WTC11 (cell line): ENCODE measurements around the gene PDCL2. TPM values are rescaled to one million over a fixed set of nuclear protein-coding genes. Genes with fewer than 3 reads are reported as not detected.

Source experiments
- ATAC-seq: fragments of 200-7000 bp; cut with Tn5 transposase; 2 replicates; pipeline ENCODE4 v1.10.0; 2021; ENCODE audit warnings: mild to moderate bottlenecking, moderate library complexity
- CTCF ChIA-PET: fragments of 300-600 bp; sonication (Branson Sonifier 250); formaldehyde crosslinking; loops from one replicate; lab custom pipeline; 2021; ENCODE audit warnings: antibody characterized with exemption; lab: Charles Lee
- POLR2A ChIA-PET: fragments of 350-600 bp; sonication (Branson Sonifier 250); formaldehyde crosslinking; loops from one replicate; lab custom pipeline; 2021; ENCODE audit warnings: antibody characterized with exemption; lab: Charles Lee
- DNase-seq: peaks from one replicate; pipeline ENCODE4 v3.0.0; 2021; ENCODE audit warnings: low spot score
- H3K27ac Mint-ChIP-seq: 2 replicates; pipeline ENCODE4 v1.8.0; 2021; ENCODE audit warnings: mixed read lengths
- H3K27me3 Mint-ChIP-seq: 2 replicates; pipeline ENCODE4 v1.8.0; 2021; ENCODE audit warnings: low read depth, mild to moderate bottlenecking, moderate library complexity, mixed read lengths
- H3K36me3 Mint-ChIP-seq: 2 replicates; pipeline ENCODE4 v1.8.0; 2021; ENCODE audit warnings: mixed read lengths
- H3K4me1 Mint-ChIP-seq: 2 replicates; pipeline ENCODE4 v1.8.0; 2022; ENCODE audit warnings: mixed read lengths
- H3K4me3 Mint-ChIP-seq: 2 replicates; pipeline ENCODE4 v1.8.0; 2021; ENCODE audit warnings: mild to moderate bottlenecking, moderate library complexity, mixed read lengths
- H3K9me3 Mint-ChIP-seq: 2 replicates; pipeline ENCODE4 v1.8.0; 2021; ENCODE audit warnings: mixed read lengths
- AFF4 ChIP-seq: sonication (generic); formaldehyde crosslinking; IDR thresholded peaks from 2 replicates; pipeline ENCODE4 v1.8.1; 2023; ENCODE audit warnings: mild to moderate bottlenecking, missing genetic modification reagents, borderline replicate concordance
- CREB1 ChIP-seq: sonication (generic); formaldehyde crosslinking; IDR thresholded peaks from 2 replicates; pipeline ENCODE4 v1.8.0; 2023; ENCODE audit warnings: mild to moderate bottlenecking, missing genetic modification reagents
- E2F4 ChIP-seq: sonication (generic); formaldehyde crosslinking; IDR thresholded peaks from 2 replicates; pipeline ENCODE4 v1.8.1; 2022; ENCODE audit warnings: low read depth, mild to moderate bottlenecking, moderate library complexity, missing genetic modification reagents, borderline replicate concordance
- FOXJ3 ChIP-seq: sonication (generic); formaldehyde crosslinking; IDR thresholded peaks from 2 replicates; pipeline ENCODE4 v1.9.0; 2021; ENCODE audit warnings: missing genetic modification reagents, mild to moderate bottlenecking, borderline replicate concordance
- FOXP4 ChIP-seq: sonication (generic); formaldehyde crosslinking; IDR thresholded peaks from 2 replicates; pipeline ENCODE4 v1.8.0; 2022; ENCODE audit warnings: mild to moderate bottlenecking, missing genetic modification reagents
- GRHL2 ChIP-seq: fragments of 250-450 bp; sonication (Bioruptor Pico); IDR thresholded peaks from 2 replicates; pipeline ENCODE4 v1.8.0; 2022; ENCODE audit warnings: mild to moderate bottlenecking, moderate library complexity; ENCODE audit not compliant: insufficient replicate concordance, severe bottlenecking
- JAZF1 ChIP-seq: fragments of 250-450 bp; sonication (Bioruptor Pico); IDR thresholded peaks from 2 replicates; pipeline ENCODE4 v1.9.0; 2021; ENCODE audit warnings: moderate library complexity, mild to moderate bottlenecking, inconsistent platforms
- KAT7 ChIP-seq: sonication (generic); formaldehyde crosslinking; IDR thresholded peaks from 2 replicates; pipeline ENCODE4 v1.8.1; 2023; ENCODE audit warnings: missing genetic modification reagents, mild to moderate bottlenecking, borderline replicate concordance
- MXD4 ChIP-seq: fragments of 250-450 bp; sonication (Bioruptor Pico); IDR thresholded peaks from 2 replicates; pipeline ENCODE4 v1.8.0; 2021; ENCODE audit warnings: mild to moderate bottlenecking, moderate library complexity, borderline replicate concordance
- NFYB ChIP-seq: sonication (generic); formaldehyde crosslinking; conservative IDR thresholded peaks from 2 replicates; pipeline ENCODE4 v1.8.0; 2022; ENCODE audit warnings: low read depth, missing genetic modification reagents
- PRDM15 ChIP-seq: sonication (generic); formaldehyde crosslinking; IDR thresholded peaks from 2 replicates; pipeline ENCODE4 v1.8.0; 2022; ENCODE audit warnings: missing genetic modification reagents
- SP1 ChIP-seq: sonication (generic); formaldehyde crosslinking; conservative IDR thresholded peaks from 2 replicates; pipeline ENCODE4 v1.8.1; 2022; ENCODE audit warnings: missing genetic modification reagents
- TCF7 ChIP-seq: sonication (generic); formaldehyde crosslinking; IDR thresholded peaks from 2 replicates; pipeline ENCODE4 v1.8.0; 2022; ENCODE audit warnings: mild to moderate bottlenecking, low read depth, missing genetic modification reagents, moderate library complexity
- ZNF263 ChIP-seq: sonication (generic); formaldehyde crosslinking; IDR thresholded peaks from 2 replicates; pipeline ENCODE4 v1.8.1; 2022; ENCODE audit warnings: low read depth, mild to moderate bottlenecking, moderate library complexity, missing genetic modification reagents
- total RNA-seq: library from RNA; stranded (reverse); gene quantifications from 3 replicates; pipeline ENCODE4 v1.2.3, GENCODE V29; 2021
- TF ChIP-seq, protein P1 (sequence below): sonication (generic); formaldehyde crosslinking; conservative IDR thresholded peaks from 2 replicates; pipeline ENCODE4 v1.8.1; 2022; ENCODE audit warnings: mild to moderate bottlenecking, missing genetic modification reagents
- TF ChIP-seq, protein P2 (sequence below): sonication (generic); formaldehyde crosslinking; IDR thresholded peaks from 2 replicates; pipeline ENCODE4 v1.8.1; 2023; ENCODE audit warnings: mild to moderate bottlenecking, missing genetic modification reagents
- TF ChIP-seq, protein P3 (sequence below): sonication (generic); formaldehyde crosslinking; IDR thresholded peaks from 2 replicates; pipeline ENCODE4 v1.8.0; 2022; ENCODE audit warnings: mild to moderate bottlenecking, missing genetic modification reagents
- TF ChIP-seq, protein P4 (sequence below): fragments of 250-450 bp; sonication (Bioruptor Pico); IDR thresholded peaks from 2 replicates; pipeline ENCODE4 v1.8.0; 2021; ENCODE audit warnings: mild to moderate bottlenecking
- TF ChIP-seq, protein P5 (sequence below): fragments of 250-450 bp; sonication (Bioruptor Pico); IDR thresholded peaks from 2 replicates; pipeline ENCODE4 v1.9.0; 2021; ENCODE audit warnings: moderate library complexity, mild to moderate bottlenecking, inconsistent platforms, borderline replicate concordance

Gene PDCL2
- total RNA-seq, 1 experiment from 2014 or later = not detected

DNA sequence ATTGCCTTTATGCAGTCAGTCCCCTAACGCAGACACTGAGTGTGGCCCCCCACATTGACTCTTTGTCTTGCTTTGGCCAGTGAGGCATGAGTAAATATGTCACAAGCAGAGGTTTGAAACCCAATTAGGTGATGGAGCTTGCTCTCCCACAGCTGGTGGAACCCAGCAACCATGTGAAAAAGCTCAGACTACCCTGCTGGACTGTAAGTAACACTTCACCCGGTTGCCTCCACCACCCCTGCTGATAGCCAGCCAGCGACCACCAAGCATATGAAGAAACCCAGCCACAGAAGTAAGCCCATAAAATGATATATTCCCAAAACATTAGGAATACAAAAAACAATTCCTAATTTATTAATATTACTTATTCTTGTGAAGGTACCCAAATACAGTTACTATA lies 21.6 kb upstream of the PDCL2 start (continued):
- TF ChIP-seq E2F4 (CRISPR knock-in tag) (no peak), SP1 (CRISPR knock-in tag) (no peak), GRHL2 (CRISPR knock-in tag) (no peak), FOXJ3 (no peak), MXD4 (CRISPR knock-in tag) (no peak), ZNF263 (CRISPR knock-in tag) (no peak), TCF7 (CRISPR knock-in tag) (no peak), KAT7 (CRISPR knock-in tag) (no peak), AFF4 (CRISPR knock-in tag) (no peak), PRDM15 (no peak)
- TF ChIP-seq, protein P1, sequence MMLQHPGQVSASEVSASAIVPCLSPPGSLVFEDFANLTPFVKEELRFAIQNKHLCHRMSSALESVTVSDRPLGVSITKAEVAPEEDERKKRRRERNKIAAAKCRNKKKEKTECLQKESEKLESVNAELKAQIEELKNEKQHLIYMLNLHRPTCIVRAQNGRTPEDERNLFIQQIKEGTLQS (CRISPR knock-in tag) = no peak
- TF ChIP-seq, protein P2, sequence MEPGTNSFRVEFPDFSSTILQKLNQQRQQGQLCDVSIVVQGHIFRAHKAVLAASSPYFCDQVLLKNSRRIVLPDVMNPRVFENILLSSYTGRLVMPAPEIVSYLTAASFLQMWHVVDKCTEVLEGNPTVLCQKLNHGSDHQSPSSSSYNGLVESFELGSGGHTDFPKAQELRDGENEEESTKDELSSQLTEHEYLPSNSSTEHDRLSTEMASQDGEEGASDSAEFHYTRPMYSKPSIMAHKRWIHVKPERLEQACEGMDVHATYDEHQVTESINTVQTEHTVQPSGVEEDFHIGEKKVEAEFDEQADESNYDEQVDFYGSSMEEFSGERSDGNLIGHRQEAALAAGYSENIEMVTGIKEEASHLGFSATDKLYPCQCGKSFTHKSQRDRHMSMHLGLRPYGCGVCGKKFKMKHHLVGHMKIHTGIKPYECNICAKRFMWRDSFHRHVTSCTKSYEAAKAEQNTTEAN (CRISPR knock-in tag) = no peak
- TF ChIP-seq, all 79 proteins: peak for 0

GRCh38 chr4:55612341-55612740 lies 20.3 kb upstream of the PDCL2 start:
- Mint-ChIP-seq H3K36me3 (no peaks in the 10 kb centered on the region; the same call in 1 of the 2 replicates), H3K4me1 (peaks cover 11% of the 10 kb centered on the region), H3K9me3 (no peaks in the 10 kb centered on the region), H3K27me3 (no peaks in the 10 kb centered on the region), H3K27ac (no peak overlapping the region), H3K4me3 (no peak overlapping the region)
- DNase-seq (no peak), ATAC-seq (no peak)
- CTCF ChIA-PET = no interaction called here
- POLR2A ChIA-PET = no interaction called here
- TF ChIP-seq, protein P3, sequence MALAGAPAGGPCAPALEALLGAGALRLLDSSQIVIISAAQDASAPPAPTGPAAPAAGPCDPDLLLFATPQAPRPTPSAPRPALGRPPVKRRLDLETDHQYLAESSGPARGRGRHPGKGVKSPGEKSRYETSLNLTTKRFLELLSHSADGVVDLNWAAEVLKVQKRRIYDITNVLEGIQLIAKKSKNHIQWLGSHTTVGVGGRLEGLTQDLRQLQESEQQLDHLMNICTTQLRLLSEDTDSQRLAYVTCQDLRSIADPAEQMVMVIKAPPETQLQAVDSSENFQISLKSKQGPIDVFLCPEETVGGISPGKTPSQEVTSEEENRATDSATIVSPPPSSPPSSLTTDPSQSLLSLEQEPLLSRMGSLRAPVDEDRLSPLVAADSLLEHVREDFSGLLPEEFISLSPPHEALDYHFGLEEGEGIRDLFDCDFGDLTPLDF (CRISPR knock-in tag) = no peak
- TF ChIP-seq GRHL2 (CRISPR knock-in tag) (no peak), SP1 (CRISPR knock-in tag) (no peak), JAZF1 (CRISPR knock-in tag) (no peak), NFYB (CRISPR knock-in tag) (no peak), CREB1 (no peak), FOXP4 (CRISPR knock-in tag) (no peak)
- TF ChIP-seq, protein P4, sequence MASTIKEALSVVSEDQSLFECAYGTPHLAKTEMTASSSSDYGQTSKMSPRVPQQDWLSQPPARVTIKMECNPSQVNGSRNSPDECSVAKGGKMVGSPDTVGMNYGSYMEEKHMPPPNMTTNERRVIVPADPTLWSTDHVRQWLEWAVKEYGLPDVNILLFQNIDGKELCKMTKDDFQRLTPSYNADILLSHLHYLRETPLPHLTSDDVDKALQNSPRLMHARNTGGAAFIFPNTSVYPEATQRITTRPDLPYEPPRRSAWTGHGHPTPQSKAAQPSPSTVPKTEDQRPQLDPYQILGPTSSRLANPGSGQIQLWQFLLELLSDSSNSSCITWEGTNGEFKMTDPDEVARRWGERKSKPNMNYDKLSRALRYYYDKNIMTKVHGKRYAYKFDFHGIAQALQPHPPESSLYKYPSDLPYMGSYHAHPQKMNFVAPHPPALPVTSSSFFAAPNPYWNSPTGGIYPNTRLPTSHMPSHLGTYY = no peak
- TF ChIP-seq, protein P5, sequence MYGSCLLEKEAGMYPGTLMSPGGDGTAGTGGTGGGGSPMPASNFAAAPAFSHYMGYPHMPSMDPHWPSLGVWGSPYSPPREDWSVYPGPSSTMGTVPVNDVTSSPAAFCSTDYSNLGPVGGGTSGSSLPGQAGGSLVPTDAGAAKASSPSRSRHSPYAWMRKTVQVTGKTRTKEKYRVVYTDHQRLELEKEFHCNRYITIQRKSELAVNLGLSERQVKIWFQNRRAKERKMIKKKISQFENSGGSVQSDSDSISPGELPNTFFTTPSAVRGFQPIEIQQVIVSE = no peak
